Measurements from ENCODE around the gene RNU1-2.
"Not testable (repeated sequence)": the region's sequence is repeated elsewhere in the genome, so short reads cannot be mapped to it uniquely, and the experiment has no call there.

GRCh38 chr1:16881742-16882141, 14.0 kb upstream of the RNU1-2 start:
- not testable (repeated sequence) for TF ChIP-seq CTCF, POLR2A (IDR thresholded peaks at IDR 0.05)
